T-cell (primary cell): ENCODE measurements around the gene GIT2. TPM values are rescaled to one million over a fixed set of nuclear protein-coding genes. Genes with fewer than 3 reads are reported as not detected.
A peak's percentile ranks its signal among the peaks of the same experiment; 100 is the strongest.

Experiments used
- ATAC-seq, 4 experiments: fragments of 200-7000 bp in 3 of 4; fragments of 150-1000 bp in 1 of 4; cut with Tn5 transposase; replicated peaks in 1 of 4; 1 replicate in 3 of 4; 2 replicates in 1 of 4; pipeline ENCODE4 v1.10.0; 2021; ENCODE audit warnings: moderate library complexity in 3 of 4, mild to moderate bottlenecking in 2 of 4, moderate number of reproducible peaks in 1 of 4
- CTCF ChIA-PET, 2 donors: fragments of 300-600 bp; sonication (Branson Sonifier 250); formaldehyde crosslinking; loops; one replicate each; lab custom pipeline; 2022; ENCODE audit warnings: antibody characterized with exemption in 2 of 2; lab: Charles Lee
- POLR2A ChIA-PET, 2 donors: fragments of 300-600 bp; sonication (Branson Sonifier 250); formaldehyde crosslinking; loops; one replicate each; lab custom pipeline; 2022; ENCODE audit warnings: antibody characterized with exemption in 2 of 2; lab: Charles Lee
- DNase-seq, 35 experiments: peaks; one replicate each; pipeline versions ENCODE4 v3.0.0 to v3.0.0-alpha.2; 2013 to 2023
- H3K27ac ChIP-seq: one replicate; pipeline ENCODE4 v1.5.1; 2013; ENCODE audit warnings: low read length
- H3K27me3 ChIP-seq, 2 experiments: replicated peaks in 1 of 2; 1 replicate in 1 of 2; 2 replicates in 1 of 2; pipeline versions ENCODE4 v1.6.1 to v1.7.0; 2013; ENCODE audit warnings: low read length in 1 of 2, mixed read lengths in 1 of 2; ENCODE audit not compliant: control insufficient read depth in 2 of 2, insufficient read depth in 2 of 2; ENCODE audit errors: extremely low read depth in 1 of 2
- H3K36me3 ChIP-seq, 2 donors: 1 replicate in 1 of 2; 2 replicates in 1 of 2; pipeline versions ENCODE4 v1.6.1 to v1.7.0; 2013; ENCODE audit warnings: low read length in 1 of 2; ENCODE audit not compliant: control insufficient read depth in 2 of 2, insufficient read depth in 1 of 2; ENCODE audit errors: extremely low read depth in 1 of 2
- H3K4me1 ChIP-seq, 2 experiments: 1 replicate in 1 of 2; 2 replicates in 1 of 2; pipeline versions ENCODE4 v1.6.1 to v1.7.0; 2013; ENCODE audit warnings: low read length in 2 of 2, mixed read lengths in 1 of 2; ENCODE audit not compliant: insufficient read depth in 2 of 2, control insufficient read depth in 1 of 2; ENCODE audit errors: extremely low read depth in 1 of 2
- H3K4me3 ChIP-seq, 2 donors: 1 replicate in 1 of 2; 2 replicates in 1 of 2; pipeline versions ENCODE4 v1.5.1 to v1.7.0; 2013; ENCODE audit warnings: mild to moderate bottlenecking in 2 of 2, low read length in 1 of 2, moderate library complexity in 1 of 2; ENCODE audit not compliant: control insufficient read depth in 1 of 2; ENCODE audit errors: extremely low read depth in 1 of 2
- H3K9me3 ChIP-seq: 2 replicates; pipeline ENCODE4 v1.7.0; 2013
- H3K27ac Mint-ChIP-seq, 2 donors: one replicate each; pipeline ENCODE4 v1.8.0; 2020 to 2021; ENCODE audit warnings: mild to moderate bottlenecking in 2 of 2, mixed read lengths in 2 of 2
- H3K27me3 Mint-ChIP-seq, 2 donors: one replicate each; pipeline ENCODE4 v1.8.0; 2021 to 2022; ENCODE audit warnings: mixed read lengths in 2 of 2
- H3K36me3 Mint-ChIP-seq: one replicate; pipeline ENCODE4 v1.8.0; 2021; ENCODE audit warnings: mixed read lengths
- H3K4me1 Mint-ChIP-seq, 3 donors: one replicate each; pipeline ENCODE4 v1.8.0; 2020 to 2022; ENCODE audit warnings: mixed read lengths in 3 of 3, mild to moderate bottlenecking in 1 of 3
- H3K4me3 Mint-ChIP-seq, 3 donors: one replicate each; pipeline ENCODE4 v1.8.0; 2020 to 2022; ENCODE audit warnings: mild to moderate bottlenecking in 3 of 3, mixed read lengths in 3 of 3, moderate library complexity in 3 of 3
- H3K9me3 Mint-ChIP-seq, 3 donors: one replicate each; pipeline ENCODE4 v1.8.0; 2020 to 2022; ENCODE audit warnings: mixed read lengths in 3 of 3
- WGBS: methylation state at CpG from one replicate; pipeline ENCODE4 v1.1.5; 2013; ENCODE audit warnings: missing lambda C conversion rate; ENCODE audit not compliant: insufficient coverage; 5-methylcytosine and 5-hydroxymethylcytosine counted together
- total RNA-seq, 35 experiments: library from RNA in 6 of 35; stranded (reverse) in 6 of 35; fragments of 120-200 nt in 1 of 35; gene quantifications; one replicate each; pipeline versions ENCODE4 v1.2.1 to v1.2.4 and lab custom pipeline; 2013 to 2026

GIT2 gene
- total RNA-seq, 5 donors from 2014 or later (not counting 1 experiment from before 2014, with no cell fraction given), result 96.7 to 132 (median 108) TPM

- Mint-ChIP-seq H3K27ac (no peak overlapping the region), H3K36me3 (peaks cover 62% of the 10 kb centered on the region), H3K9me3 (no peaks in the 10 kb centered on the region), H3K4me1 (peaks cover 0 to 11% (median 2%) of the 10 kb centered on the region in 3 donors), H3K27me3 (no peaks in the 10 kb centered on the region), H3K4me3 (no peak overlapping the region)
- H3K4me1 ChIP-seq, result peaks cover 0 to 3% of the 10 kb centered on the region in 2 experiments
- H3K27me3 ChIP-seq, result no peaks in the 10 kb centered on the region
- ChIA-PET CTCF (no interaction called here), POLR2A (interaction anchor here in 1 of 2 donors (0.6 kb wide), 1 partner anchor 46 kb away, joined by 5 read pairs; no protein-coding TSS in a partner anchor)
- H3K27ac ChIP-seq, result no peak overlapping the region
- DNase-seq (no peak), ATAC-seq (no peak)
- no peak overlapping the region for H3K4me3 ChIP-seq
- H3K36me3 ChIP-seq, result peaks cover 6 to 83% of the 10 kb centered on the region in 2 donors
- no peaks in the 10 kb centered on the region for H3K9me3 ChIP-seq
- 96% methylated on average over 14 of the region's 14 CpGs for whole genome bisulfite sequencing
Measured at GRCh38 chr12:109961201-109961600, 35.0 kb downstream of the GIT2 start.

DNA sequence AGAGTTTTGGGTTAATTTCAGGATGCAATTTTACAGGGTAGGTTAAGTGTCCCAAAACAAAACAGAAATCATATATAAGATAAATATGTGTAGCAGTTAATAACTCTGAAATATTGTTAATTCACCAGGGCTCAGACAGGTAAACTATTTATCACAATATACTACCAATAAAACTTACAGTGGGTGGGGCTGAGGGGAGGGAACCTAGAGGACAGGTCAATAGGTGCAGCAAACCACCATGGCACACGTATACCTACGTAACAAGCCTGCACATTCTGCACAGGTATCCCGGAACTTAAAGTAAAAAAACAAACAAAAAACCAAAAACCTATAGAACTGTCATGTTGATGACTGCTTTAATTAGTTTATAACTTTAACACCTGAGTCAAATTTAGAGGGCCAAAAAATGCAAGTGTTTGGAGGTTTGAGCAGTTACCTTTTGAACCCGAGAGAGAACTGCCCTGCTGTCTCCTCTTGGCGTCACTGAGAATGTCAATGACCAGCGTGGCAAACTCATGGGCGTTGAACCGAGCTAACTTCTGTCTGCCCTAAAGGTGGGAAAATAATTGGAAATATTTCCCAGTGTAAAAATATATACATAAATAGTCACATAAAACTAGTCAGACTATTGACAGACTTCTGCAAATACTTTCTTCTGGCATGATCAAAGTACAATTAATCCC is 36.6 kb downstream of the GIT2 start:
- H3K27ac ChIP-seq, result no peak overlapping the region
- ATAC-seq, result no peak
- WGBS, result 100% methylated on average over 1 of the region's 8 CpGs
- Mint-ChIP-seq H3K9me3 (no peaks in the 10 kb centered on the region), H3K27me3 (no peaks in the 10 kb centered on the region), H3K4me1 (peaks cover 0 to 7% (median 2%) of the 10 kb centered on the region in 3 donors), H3K36me3 (peaks cover 51% of the 10 kb centered on the region), H3K4me3 (no peak overlapping the region), H3K27ac (no peak overlapping the region)
- H3K36me3 ChIP-seq, result peaks cover 6 to 80% of the 10 kb centered on the region in 2 donors
- no peaks in the 10 kb centered on the region for H3K27me3 ChIP-seq
- H3K4me1 ChIP-seq, result peaks cover 0 to 3% of the 10 kb centered on the region in 2 experiments
- ChIA-PET POLR2A (no interaction called here), CTCF (no interaction called here)
- no peak for DNase-seq
- H3K9me3 ChIP-seq, result no peaks in the 10 kb centered on the region
- no peak overlapping the region for H3K4me3 ChIP-seq

- no peak overlapping the region for H3K27ac ChIP-seq
- no peak overlapping the region for H3K4me3 Mint-ChIP-seq
- POLR2A ChIA-PET, result interaction anchor here in 1 of 2 donors (0.8 kb wide), 1 partner anchor 11 kb away, joined by 5 read pairs; no protein-coding TSS in a partner anchor
- H3K9me3 ChIP-seq, result no peaks in the 10 kb centered on the region
- 93% methylated on average over 3 of the region's 7 CpGs for WGBS
- peaks cover 51% of the 10 kb centered on the region for H3K36me3 Mint-ChIP-seq
- no peak overlapping the region for H3K4me3 ChIP-seq
- no peaks in the 10 kb centered on the region for H3K9me3 Mint-ChIP-seq
- CTCF ChIA-PET, result interaction anchor here (0.7 kb wide), 3 partner anchors 12 to 128 kb away, joined by 3 to 5 read pairs (median 4); no protein-coding TSS in a partner anchor
- peaks cover 6 to 80% of the 10 kb centered on the region in 2 donors for H3K36me3 ChIP-seq
- H3K27me3 Mint-ChIP-seq, result no peaks in the 10 kb centered on the region
- DNase-seq, result no peak
- H3K27ac Mint-ChIP-seq, result no peak overlapping the region
- no peaks in the 10 kb centered on the region for H3K27me3 ChIP-seq
- H3K4me1 ChIP-seq, result peaks cover 0 to 3% of the 10 kb centered on the region in 2 experiments
- H3K4me1 Mint-ChIP-seq, result peaks cover 0 to 4% (median 1%) of the 10 kb centered on the region in 3 donors
- ATAC-seq, result no peak
Measured at GRCh38 chr12:109958374-109958773, 37.8 kb downstream of the GIT2 start.

DNA sequence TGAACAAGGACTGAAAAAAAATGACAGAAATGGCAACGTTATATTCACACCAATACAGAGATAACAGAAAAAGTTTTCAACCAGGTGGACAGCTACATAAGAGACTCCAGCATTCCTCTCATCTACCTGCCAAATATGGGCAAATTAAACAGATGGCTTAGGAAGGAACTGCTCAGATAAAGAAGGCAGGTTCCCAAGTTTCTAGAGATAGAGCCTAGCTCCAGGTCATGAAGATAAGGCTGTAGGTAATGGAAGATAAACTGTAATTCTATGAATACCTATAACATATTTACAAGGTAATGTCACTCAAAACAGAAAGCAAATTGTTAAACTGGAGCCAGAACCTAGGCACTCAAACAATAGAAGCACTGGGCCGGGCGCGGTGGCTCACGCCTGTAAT is 42.5 kb downstream of the GIT2 start:
- Mint-ChIP-seq H3K27me3 (no peaks in the 10 kb centered on the region), H3K4me1 (peaks cover 4 to 8% (median 7%) of the 10 kb centered on the region in 3 donors), H3K36me3 (peaks cover 58% of the 10 kb centered on the region), H3K4me3 (no peak overlapping the region), H3K27ac (peak overlapping the region in 1 of 2 donors; percentile 35), H3K9me3 (no peaks in the 10 kb centered on the region)
- ChIA-PET CTCF (interaction anchor here in 1 of 2 donors (0.6 to 0.7 kb wide), 2 partner anchors 8 to 38 kb away, joined by 3 to 5 read pairs; no protein-coding TSS in a partner anchor), POLR2A (interaction anchor here in 1 of 2 donors (0.7 kb wide), 1 partner anchor 12 kb away, joined by 8 read pairs; no protein-coding TSS in a partner anchor)
- WGBS, result 100% methylated on average over 4 of the region's 5 CpGs
- Histone ChIP-seq H3K4me3 (no peak overlapping the region), H3K27ac (no peak overlapping the region), H3K4me1 (no peaks in the 10 kb centered on the region), H3K36me3 (peaks cover 16 to 79% of the 10 kb centered on the region in 2 donors), H3K9me3 (no peaks in the 10 kb centered on the region), H3K27me3 (no peaks in the 10 kb centered on the region)
- DNase-seq (no peak), ATAC-seq (no peak)

DNA sequence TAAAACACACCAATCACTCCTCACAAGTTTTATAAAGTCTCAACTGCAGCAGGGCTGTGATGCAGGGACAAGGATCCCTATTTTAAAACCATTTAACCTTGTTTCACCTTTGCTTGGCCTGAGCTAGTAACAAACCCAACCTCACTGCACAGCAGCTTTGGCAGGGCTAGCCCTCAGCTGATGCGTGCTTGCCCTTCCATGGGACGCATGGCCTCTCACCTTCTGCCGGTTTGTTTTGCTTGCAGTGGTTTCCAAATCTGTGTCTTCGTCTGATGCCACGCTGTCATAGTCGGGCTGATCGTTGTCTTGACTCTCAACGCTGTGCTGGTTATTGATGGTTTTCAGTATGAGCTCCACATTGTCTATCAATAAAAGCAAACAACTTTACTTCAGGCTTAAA is 43.3 kb downstream of the GIT2 start:
- WGBS, result 100% methylated on average over 3 of the region's 8 CpGs
- H3K4me1 Mint-ChIP-seq, result peaks cover 11 to 16% (median 15%) of the 10 kb centered on the region in 3 donors
- CTCF ChIA-PET, result no interaction called here
- POLR2A ChIA-PET, result no interaction called here
- no peaks in the 10 kb centered on the region for H3K27me3 Mint-ChIP-seq
- Histone ChIP-seq H3K27ac (no peak overlapping the region), H3K27me3 (no peaks in the 10 kb centered on the region), H3K9me3 (no peaks in the 10 kb centered on the region), H3K4me1 (peaks cover 1 to 4% of the 10 kb centered on the region in 2 experiments), H3K4me3 (no peak overlapping the region), H3K36me3 (peaks cover 18 to 81% of the 10 kb centered on the region in 2 donors)
- DNase-seq (no peak), ATAC-seq (no peak)
- peak overlapping the region in 1 of 2 donors; percentile 58 for H3K27ac Mint-ChIP-seq
- no peaks in the 10 kb centered on the region for H3K9me3 Mint-ChIP-seq
- H3K36me3 Mint-ChIP-seq, result peaks cover 57% of the 10 kb centered on the region
- H3K4me3 Mint-ChIP-seq, result no peak overlapping the region

DNA sequence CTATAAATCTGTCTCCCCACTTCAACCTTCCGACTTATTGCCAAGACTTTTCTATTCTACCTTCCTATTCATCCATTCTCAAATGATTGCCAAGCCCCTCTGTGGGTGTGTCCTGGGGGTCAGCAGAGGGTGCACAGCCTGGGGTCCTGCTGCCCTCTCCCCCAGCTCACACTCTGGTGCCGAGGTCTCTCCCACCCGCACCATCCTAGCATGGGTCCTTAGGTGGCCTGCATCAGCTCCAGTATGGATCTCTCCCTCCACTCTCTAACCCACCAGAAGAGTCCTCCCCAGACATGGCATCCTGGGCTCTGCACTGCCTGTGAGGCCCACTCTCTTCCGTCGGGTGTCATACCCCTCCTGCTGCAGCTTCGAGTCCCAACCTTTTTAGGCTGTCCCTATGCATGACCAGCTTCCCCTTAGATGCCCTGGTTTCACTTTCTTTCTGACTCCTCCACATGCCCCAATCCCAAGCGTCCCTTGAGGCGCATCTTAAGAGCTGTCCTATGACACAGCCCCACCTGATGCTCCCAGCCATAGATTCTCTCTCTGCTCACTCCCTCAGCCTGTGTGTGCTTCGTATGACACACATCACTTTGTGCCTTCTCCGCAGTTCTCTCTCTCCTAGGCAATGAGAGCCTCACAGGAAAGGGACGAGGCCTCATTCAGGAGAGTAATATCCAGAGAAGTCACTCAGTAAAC is 43.9 kb downstream of the GIT2 start:
- ChIA-PET CTCF (no interaction called here), POLR2A (no interaction called here)
- H3K9me3 Mint-ChIP-seq, result no peaks in the 10 kb centered on the region
- Histone ChIP-seq H3K27ac (no peak overlapping the region), H3K4me3 (no peak overlapping the region), H3K9me3 (no peaks in the 10 kb centered on the region), H3K4me1 (peaks cover 4 to 7% of the 10 kb centered on the region in 2 experiments), H3K36me3 (peaks cover 18 to 83% of the 10 kb centered on the region in 2 donors), H3K27me3 (no peaks in the 10 kb centered on the region)
- peaks cover 17 to 21% (median 20%) of the 10 kb centered on the region in 3 donors for H3K4me1 Mint-ChIP-seq
- H3K27me3 Mint-ChIP-seq, result no peaks in the 10 kb centered on the region
- H3K27ac Mint-ChIP-seq, result peak overlapping the region; percentile 49 to 58
- WGBS, result 87% methylated on average over 10 of the region's 11 CpGs
- no peak overlapping the region for H3K4me3 Mint-ChIP-seq
- DNase-seq, result no peak
- H3K36me3 Mint-ChIP-seq, result peaks cover 61% of the 10 kb centered on the region
- no peak for ATAC-seq
